Left kidney (tissue), 8 donors: Measurements from ENCODE around the gene SULT1A3. TPM values are rescaled to one million over a fixed set of nuclear protein-coding genes. Genes with fewer than 3 reads are reported as not detected.
"Not testable (repeated sequence)": the region's sequence is repeated elsewhere in the genome, so short reads cannot be mapped to it uniquely, and the experiment has no call there.

Experiments
- DNase-seq: peaks from one replicate; pipeline ENCODE4 v3.0.0-alpha.2; 2013
- long read RNA-seq, 8 donors: transcript quantifications; one replicate each; lab custom pipeline, GENCODE V29; 2026
- polyA plus RNA-seq: library from polyadenylated mRNA; unstranded; fragments of 120-200 nt; gene quantifications from one replicate; pipeline ENCODE4 v1.2.1, GENCODE V29; 2013; ENCODE audit not compliant: insufficient read length

Gene SULT1A3
- 15.8 TPM for polyA plus RNA-seq
- long read RNA-seq, donor 1, transcript SULT1A3-201 (8 exons, 1,097 nt): major isoform, 5 of 5 reads
- long read RNA-seq, donor 1, partial matches to known transcripts: 0 of 5 reads
- long read RNA-seq, donor 1, other reads (novel, unspliced or antisense): 0 of 5 reads
- long read RNA-seq, donor 2, partial matches to known transcripts: 0 of 2 reads
- long read RNA-seq, donor 2, other reads (novel, unspliced or antisense): 0 of 2 reads
- long read RNA-seq, donor 3, partial matches to known transcripts: 0 of 2 reads
- long read RNA-seq, donor 3, other reads (novel, unspliced or antisense): 0 of 2 reads
- long read RNA-seq, donor 4: 0 reads
- long read RNA-seq, donor 5, partial matches to known transcripts: 0 of 3 reads
- long read RNA-seq, donor 5, other reads (novel, unspliced or antisense): 0 of 3 reads
- long read RNA-seq, donor 6, partial matches to known transcripts: 0 of 1 reads
- long read RNA-seq, donor 6, other reads (novel, unspliced or antisense): 0 of 1 reads
- long read RNA-seq, donor 7, partial matches to known transcripts: 0 of 3 reads
- long read RNA-seq, donor 7, other reads (novel, unspliced or antisense): 0 of 3 reads
- long read RNA-seq, donor 8, partial matches to known transcripts: 0 of 2 reads
- long read RNA-seq, donor 8, other reads (novel, unspliced or antisense): 0 of 2 reads

DNA sequence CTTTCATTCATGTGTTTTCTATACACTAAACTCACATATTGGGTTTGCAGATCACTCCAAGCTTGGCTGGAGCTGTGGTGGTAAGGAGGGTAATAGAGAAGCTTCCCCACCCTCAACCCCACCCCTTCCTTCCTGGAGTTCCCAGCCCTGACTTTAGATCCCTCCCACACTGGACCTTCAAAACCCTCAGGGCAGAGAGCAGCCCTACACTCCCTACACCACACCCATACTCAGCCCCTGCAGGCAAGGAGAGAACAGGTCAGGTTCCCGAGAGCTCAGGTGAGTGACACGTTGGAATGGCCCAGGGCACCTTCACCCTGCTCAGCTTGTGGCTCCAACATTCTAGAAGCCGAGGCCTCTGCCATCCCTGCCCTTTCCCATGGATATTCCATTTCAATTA is at the start of gene SULT1A3:
Gene SULT1A3, plus strand, starts transcription at position 207 of the 400 bp plus-strand sequence. CDS start 1,474 bp downstream, outside the sequence.
- DNase-seq: not testable (repeated sequence)

GRCh38 chr16:30151091-30151490 is 48.0 kb upstream of the SULT1A3 start:
- DNase-seq: no peak

DNA sequence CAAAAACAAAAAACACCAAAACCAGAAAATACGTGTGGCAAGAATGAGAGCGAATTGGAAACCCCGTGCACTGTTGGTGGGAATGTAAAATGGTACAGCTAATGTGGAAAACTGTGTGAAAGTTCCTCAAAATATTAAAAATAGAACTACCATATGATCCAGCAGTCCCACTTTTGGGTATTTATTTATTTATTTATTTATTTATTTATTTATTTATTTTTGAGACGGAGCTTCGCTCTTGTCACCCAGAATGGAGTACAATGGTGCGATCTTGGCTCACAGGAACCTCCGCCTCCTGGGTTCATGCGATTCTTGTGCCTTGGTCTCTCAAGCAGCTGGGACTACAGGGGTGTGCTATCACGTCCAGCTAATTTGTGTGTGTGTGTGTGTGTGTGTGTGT is 46.5 kb upstream of the SULT1A3 start:
- DNase-seq: no peak

DNA sequence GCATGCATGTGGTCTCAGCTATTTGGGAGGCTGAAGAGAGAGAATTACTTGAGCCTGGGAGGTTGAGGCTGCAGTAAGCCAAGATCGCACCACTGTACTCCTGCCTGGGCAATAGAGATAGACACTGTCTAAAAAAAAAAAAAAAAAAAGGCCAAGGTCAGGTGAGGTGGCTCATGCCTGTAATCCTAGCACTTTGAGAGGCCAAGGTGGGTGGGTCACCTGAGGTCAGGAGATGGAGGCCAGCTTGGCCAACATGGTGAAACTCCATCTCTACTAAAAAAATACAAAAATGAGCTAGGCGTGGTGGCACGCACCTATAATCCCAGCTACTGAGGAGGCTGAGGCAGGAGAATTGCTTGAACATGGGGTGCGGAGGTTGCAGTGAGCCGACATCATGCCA is 43.9 kb upstream of the SULT1A3 start:
- no peak for DNase-seq

- no peak for DNase-seq
These were observed 41.8 kb upstream of the SULT1A3 start for GRCh38 chr16:30157214-30157613.

- DNase-seq: no peak
These were observed 35.5 kb upstream of the SULT1A3 start for GRCh38 chr16:30163538-30163937.

- no peak for DNase-seq
These were observed 32.7 kb upstream of the SULT1A3 start for GRCh38 chr16:30166202-30166902.

DNA sequence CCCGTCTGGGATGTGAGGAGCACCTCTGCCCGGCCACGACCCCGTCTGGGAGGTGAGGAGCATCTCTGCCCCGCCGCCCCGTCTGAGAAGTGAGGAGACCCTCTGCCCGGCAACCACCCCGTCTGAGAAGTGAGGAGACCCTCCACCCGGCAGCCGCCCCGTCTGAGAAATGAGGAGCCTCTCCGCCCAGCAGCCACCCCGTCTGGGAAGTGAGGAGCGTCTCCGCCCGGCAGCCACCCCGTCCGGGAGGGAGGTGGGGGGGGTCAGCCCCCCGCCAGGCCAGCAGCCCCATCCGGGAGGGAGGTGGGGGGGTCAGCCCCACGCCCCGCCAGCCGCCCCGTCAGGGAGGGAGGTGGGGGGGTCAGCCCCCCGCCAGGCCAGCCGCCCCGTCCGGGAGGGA is 30.3 kb upstream of the SULT1A3 start:
- not testable (repeated sequence) for DNase-seq

DNA sequence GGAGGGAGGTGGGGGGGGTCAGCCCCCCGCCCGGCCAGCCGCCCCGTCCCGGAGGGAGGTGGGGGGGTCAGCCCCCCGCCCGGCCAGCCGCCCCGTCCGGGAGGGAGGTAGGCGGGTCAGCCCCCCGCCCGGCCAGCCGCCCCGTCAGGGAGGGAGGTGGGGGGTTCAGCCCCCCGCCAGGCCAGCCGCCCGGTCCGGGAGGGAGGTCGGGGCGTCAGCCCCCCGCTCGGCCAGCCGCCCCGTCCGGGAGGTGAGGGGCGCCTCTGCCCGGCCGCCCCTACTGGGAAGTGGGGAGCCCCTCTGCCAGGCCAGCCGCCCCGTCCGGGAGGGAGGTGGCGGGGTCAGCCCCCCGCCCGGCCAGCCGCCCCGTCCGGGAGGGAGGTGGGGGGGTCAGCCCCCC is 29.6 kb upstream of the SULT1A3 start:
- DNase-seq: not testable (repeated sequence)

DNA sequence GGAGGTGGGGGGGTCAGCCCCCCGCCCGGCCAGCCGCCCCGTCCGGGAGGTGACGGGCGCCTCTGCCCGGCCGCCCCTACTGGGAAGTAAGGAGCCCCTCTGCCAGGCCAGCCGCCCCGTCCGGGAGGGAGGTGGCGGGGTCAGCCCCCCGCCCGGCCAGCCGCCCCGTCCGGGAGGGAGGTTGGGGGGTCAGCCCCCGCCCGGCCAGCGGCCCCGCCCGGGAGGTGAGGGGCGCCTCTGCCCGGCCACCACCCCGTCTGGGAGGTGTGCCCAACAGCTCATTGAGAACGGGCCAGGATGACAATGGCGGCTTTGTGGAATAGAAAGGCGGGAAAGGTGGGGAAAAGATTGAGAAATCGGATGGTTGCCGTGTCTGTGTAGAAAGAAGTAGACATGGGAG is 28.9 kb upstream of the SULT1A3 start:
- not testable (repeated sequence) for DNase-seq

- no peak for DNase-seq
These were observed 26.0 kb upstream of the SULT1A3 start for GRCh38 chr16:30173054-30173453.

GRCh38 chr16:30176876-30177275 is 22.2 kb upstream of the SULT1A3 start:
- not testable (repeated sequence) for DNase-seq

DNA sequence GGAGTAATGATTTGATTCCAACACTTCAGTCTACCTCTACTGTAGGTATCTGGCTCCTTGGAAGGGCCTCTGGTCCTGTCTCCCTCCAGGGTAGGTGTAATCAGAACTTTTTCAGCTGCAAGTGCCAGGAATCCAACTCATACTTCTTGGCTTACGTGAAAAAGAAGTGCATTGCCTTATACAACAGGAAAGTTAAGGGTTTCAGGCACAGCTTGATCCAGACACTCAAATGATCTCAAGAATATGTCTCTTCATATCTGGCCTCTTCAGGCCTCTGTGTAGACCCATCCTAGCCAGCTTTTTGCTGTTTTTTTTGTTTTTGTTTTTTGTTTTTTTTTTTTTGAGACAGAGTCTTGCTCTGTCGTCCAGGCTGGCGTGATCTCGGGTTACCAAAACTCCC is 19.9 kb upstream of the SULT1A3 start:
- no peak for DNase-seq

- DNase-seq: no peak
These were observed 19.1 kb upstream of the SULT1A3 start for GRCh38 chr16:30179931-30180330.

- no peak for DNase-seq
These were observed 18.3 kb upstream of the SULT1A3 start for GRCh38 chr16:30180741-30181140.

GRCh38 chr16:30183233-30184095 is 15.6 kb upstream of the SULT1A3 start, which contains the start of gene CORO1A:
TSS of gene CORO1A (plus strand) at chr16:30183602. CDS start at chr16:30185210, 1,608 bp downstream.
- DNase-seq: peak; percentile 75

DNA sequence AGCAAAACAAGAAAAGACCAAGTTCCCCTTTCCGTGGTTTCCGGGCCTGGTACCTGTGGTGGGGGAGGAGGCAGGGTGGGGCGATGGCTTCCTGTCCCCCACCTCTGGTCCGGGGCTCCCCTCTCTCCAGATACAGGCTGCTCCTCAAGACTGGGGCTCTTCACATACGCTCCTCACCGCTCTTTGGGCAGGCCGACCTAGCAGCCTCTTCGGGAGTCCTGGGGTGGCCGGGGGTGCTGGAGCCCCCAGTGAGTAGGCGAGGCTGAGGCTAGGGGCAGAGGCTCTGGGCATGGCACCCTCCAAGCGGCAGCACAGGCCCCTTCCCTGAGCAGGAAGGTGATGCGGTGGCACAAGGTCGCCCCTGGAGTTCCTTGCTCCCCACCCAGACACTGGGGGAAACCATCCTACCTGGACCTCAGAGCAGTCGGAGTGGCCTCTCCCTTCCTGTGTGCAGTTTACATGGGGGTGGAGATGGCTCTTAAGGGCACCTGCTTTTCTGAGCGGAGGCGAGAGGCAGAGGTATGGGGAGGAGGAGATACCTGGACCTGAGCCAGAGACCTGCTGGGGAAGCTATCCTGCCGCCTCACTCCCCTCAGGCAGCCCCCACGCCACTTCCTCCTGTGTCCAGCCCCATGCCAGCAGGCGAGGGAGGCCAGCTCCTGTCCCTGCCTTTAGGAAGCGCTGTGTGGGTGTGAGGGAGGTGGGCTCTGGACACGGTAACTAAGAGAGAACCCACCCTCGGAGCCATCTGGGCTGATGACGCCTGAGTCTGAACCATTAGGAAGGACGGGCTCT is 14.8 kb upstream of the SULT1A3 start:
- no peak for DNase-seq

GRCh38 chr16:30184891-30185682 is 14.0 kb upstream of the SULT1A3 start:
- DNase-seq: no peak

- no peak for DNase-seq
These were observed 13.2 kb upstream of the SULT1A3 start for GRCh38 chr16:30185683-30186421.
